Stimulated activated CD8-positive, alpha-beta memory T cell treated with anti-CD3 and anti-CD28 coated beads, Interleukin-4, amount 100 ng/mL, for 4 hours (primary cell): ENCODE results near the gene RND2.
"Not testable (repeated sequence)": the region's sequence is repeated elsewhere in the genome, so short reads cannot be mapped to it uniquely, and the experiment has no call there.

Source experiments
- DNase-seq, 2 donors: peaks; one replicate each; pipeline ENCODE4 v3.0.0-alpha.2; 2020; ENCODE audit warnings: low read depth in 2 of 2, low spot score in 1 of 2

Gene RND2, protein sequence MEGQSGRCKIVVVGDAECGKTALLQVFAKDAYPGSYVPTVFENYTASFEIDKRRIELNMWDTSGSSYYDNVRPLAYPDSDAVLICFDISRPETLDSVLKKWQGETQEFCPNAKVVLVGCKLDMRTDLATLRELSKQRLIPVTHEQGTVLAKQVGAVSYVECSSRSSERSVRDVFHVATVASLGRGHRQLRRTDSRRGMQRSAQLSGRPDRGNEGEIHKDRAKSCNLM

DNA sequence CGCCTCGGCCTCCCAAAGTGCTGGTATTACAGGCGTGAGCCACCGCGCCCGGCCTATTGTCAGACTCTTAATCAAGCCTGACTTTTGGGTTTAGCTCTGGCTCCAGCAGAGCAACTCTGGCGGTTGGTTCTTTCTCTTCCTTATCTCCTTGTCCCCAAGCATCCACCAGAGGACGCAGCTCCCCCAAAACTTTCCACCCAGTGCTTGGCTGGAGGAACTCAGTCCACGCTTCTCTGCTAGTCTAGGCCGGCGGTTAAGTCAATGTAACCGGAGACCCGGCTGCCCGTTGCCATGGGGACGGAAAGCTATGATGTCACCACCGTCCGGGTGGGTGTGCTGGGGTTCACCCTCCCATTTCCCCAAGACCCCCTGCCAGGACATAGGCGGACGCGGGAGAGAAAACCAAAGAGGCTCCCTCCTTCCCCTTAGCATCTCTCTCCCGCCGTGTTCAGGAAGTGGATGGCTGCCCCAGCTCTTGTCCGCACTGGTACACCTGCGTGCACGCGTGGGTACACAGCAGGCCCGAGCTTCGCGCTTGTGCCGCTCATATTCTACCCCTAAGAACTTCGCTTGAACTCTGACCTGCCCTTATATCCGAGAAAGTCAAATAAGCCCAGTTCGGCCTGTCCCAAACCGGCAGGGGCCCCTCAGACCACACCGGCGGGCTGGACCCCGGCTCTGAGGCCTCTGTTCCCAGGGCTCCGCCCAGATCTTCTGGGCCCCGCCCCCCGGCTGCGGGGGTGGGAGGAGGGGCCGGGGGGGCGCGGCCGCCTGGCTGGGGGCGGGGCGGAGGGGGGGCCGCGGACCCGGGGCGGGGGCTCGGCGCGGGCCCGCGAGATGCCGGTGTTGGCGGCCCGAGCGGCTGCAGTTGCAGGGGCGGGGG, at the start of gene RND2:
RND2 (plus strand) TSS at position 825 of the 883 bp plus-strand sequence. CDS start 117 bp downstream, outside the sequence.
- peak; percentile 62 to 70 for DNase-seq

- no peak for DNase-seq
Observed at GRCh38 chr17:42975265-42975664, 49.8 kb upstream of the RND2 start.

DNA sequence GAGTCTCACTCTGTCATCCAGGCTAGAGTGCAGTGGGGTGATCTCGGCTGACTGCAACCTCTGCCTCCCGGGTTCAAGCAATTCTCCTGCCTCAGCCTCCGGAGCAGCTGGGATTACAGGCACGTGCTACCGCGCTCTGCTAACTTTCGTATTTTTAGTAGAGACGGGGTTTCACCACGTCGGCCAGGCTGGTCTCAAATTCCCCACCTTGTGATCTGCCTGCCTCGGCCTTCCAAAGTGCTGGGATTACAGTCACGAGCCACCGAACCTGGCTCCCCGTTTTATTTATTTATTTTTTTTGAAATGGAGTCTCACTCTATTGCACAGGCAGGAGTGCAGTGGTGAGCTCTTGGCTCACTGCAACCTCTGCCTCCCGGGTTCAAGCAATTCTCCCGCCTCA, 49.3 kb upstream of the RND2 start:
- not testable (repeated sequence) for DNase-seq

DNA sequence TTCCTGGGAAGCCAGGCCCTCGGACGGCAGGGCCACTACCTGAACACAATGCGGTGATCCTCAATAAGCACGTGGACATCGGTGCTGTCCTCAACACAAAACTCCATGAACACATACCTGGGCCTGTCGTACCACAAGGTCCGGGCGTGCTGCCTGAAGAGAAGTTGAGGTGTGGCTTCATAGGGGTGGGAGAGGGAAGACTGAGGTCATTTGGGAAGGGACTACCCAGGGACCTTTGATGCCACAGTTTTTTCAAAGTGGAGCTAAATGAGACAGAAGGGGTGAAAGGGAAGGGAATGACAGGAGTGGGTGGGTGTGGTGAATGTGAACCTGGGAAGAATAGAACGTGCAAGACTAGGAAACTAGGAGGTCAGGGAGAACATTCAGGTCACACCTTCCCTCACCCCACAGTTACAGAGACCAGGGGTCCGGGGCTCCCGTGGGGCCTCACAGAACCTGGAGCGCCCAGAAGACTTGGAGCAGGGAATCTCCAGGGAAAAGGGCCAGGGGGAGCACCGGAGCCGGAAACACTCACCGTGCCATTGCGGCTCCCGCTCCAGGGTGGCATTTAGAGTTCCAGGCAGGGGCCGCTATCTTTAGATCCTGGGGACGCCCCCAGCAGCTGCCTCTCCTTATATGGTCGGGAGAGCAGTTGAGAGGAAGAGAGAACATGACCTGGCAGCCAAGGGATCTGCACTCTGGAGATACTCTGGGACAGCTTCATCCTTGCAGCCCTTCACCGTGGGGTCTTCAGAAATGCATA, 45.3 kb upstream of the RND2 start, which contains the start of gene PTGES3L:
PTGES3L (minus strand) TSS at position 570 of the 763 bp plus-strand sequence; CDS start at position 543, 27 bp downstream.
- DNase-seq = no peak

- peak; percentile 85 to 86 for DNase-seq
Observed at GRCh38 chr17:42980274-42980765, 44.7 kb upstream of the RND2 start, which contains the start of gene RUNDC1. Gene RUNDC1, plus strand, starts transcription at chr17:42980565. Its CDS starts 12 bp downstream, at chr17:42980577.

GRCh38 chr17:42980766-42981397, 44.1 kb upstream of the RND2 start:
- no peak for DNase-seq

DNA sequence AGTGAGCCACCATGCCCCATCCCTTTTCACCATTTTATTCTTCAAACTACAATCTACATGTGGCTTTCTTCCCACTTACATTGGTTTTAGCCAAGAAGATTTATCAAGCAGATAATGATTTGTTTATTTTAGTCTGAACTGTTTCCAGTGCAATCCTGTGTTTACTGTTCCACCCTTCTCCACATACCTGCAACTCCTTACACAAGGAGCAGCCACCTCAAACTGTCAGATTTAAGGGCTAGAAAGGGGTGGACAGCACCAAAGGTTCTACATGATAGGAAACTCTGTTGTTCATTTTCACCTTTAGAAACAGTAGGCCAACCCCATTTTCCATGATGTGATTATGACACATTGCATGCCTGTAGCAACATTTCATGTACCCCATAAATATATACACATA, 42.8 kb upstream of the RND2 start:
- DNase-seq = no peak

DNA sequence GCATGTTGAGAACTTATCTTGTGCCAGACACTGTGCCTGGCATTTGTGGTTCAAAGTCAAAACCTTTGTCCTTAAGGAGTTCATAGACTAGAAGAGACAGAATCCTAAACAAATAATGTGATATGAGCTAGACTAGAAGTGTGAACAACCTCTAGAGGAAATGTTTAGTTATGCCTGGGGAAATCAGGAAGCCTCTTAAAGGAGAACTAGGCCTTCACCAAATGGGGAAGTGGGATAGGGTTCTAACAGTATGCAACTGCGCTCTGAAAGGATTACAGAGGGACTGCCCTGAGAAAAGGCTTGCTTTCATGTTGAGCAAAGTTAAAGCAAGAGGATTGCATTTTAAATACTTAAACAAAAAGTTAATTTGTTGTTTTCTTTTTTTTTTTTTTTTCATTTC, 39.8 kb upstream of the RND2 start:
- DNase-seq = no peak

- DNase-seq = no peak
Observed at GRCh38 chr17:42989141-42989540, 35.9 kb upstream of the RND2 start.

DNA sequence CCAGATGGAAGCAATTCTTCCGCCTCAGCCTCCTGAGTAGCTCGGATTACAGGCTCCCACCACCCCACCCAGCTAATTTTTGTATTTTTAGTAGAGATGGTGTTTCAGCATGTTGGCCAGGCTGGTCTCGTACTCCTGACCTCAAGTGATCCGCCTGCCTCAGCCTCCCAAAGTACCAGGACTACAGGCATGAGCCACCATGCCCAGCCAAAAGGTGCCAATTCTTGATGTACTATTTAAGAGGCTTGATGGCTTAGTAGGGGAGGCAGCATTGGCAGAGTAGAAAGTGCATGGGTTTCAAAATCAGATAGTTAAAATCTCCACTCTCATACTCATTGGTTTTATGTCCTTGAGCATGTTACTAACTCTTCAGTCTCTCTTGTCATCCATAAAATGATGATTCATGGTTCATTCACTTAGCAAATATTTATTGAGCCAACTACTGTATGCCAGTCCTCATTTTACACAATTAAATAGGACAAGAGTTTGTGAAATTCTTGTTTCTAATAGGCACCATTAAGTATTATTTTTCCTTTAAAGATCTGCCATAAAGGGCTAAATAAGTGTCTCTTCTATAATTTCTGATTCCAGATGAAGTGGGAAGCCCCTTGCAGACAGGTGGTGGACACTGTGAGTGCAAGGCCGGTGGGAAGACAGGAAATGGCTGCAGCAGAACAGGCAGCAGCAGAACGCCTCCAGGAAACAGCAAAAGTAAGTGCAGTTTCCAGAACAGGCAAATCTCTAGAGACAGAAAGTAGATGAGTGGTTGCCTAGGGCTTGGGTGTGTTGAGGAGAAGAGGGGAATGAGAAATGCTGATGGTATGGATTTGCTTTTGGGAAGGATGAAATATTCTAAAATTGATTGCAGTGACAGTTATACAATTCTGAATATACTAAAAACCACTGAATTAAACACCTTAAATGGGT, 35.0 kb upstream of the RND2 start:
- no peak for DNase-seq

- no peak for DNase-seq
Observed at GRCh38 chr17:42991471-42991870, 33.6 kb upstream of the RND2 start.

DNA sequence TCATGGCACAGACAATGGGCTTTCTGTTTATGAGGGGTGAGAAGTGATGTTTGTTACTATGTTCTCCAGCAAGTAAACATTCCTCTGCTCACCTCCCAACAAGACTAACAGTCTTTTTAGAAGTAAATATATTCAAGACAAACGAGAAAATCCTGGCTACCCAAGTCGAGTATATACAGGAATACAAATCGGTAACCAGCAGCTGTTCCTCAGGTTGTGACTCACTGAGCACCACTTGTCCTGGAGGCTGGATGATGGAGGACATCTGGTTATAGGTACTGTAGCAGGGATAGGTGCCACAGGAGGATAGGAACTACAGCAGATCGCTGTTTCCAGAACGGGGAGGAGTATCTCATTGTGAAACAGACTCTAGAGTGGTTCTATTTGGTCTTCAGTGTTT, 32.2 kb upstream of the RND2 start:
- DNase-seq = no peak

DNA sequence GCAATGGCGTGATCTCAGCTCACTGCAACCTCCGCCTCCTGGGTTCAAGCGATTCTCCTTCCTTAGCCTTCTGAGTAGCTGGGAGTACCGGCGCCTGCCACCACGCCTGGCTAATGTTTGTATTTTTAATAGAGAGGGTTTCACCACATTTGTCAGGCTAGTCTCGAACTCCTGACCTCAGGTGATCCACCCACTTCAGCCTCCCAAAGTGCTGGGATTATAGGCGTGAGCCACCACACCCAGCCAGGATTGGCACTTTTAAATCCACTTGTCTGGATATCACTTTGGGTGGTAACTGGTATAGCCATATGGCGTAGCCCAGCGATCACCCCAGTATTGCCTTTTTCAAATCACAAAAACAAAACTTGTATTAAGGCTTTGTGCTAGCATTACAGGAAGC, 31.1 kb upstream of the RND2 start:
- DNase-seq = not testable (repeated sequence)

DNA sequence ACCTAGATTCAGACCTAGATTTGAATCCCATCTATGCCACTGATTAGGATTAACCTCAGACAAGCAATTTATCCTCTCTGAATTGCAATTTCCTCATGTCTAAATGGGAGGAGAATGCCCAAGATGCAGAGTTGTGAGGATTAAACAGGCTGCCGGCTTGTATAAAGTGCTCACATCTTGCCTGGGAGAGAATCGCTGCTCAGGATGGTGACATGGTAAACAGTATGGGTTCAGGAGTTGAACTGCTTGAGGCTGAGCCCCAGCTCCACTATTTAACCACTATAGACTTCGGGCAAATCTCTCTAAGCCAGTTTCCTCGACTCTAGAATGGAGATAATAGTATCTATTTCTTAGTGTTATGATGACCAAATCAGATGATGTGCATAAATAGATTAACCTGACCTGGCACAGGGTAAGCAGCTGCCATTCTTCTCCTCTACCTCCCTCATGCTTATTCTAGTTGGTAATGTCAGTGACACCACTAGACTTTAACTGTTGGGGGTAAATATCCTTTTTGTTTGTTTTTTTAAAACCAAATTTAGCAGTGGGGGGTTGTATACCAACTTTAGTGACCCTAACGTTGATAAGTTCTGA, 27.5 kb upstream of the RND2 start:
- DNase-seq = no peak

DNA sequence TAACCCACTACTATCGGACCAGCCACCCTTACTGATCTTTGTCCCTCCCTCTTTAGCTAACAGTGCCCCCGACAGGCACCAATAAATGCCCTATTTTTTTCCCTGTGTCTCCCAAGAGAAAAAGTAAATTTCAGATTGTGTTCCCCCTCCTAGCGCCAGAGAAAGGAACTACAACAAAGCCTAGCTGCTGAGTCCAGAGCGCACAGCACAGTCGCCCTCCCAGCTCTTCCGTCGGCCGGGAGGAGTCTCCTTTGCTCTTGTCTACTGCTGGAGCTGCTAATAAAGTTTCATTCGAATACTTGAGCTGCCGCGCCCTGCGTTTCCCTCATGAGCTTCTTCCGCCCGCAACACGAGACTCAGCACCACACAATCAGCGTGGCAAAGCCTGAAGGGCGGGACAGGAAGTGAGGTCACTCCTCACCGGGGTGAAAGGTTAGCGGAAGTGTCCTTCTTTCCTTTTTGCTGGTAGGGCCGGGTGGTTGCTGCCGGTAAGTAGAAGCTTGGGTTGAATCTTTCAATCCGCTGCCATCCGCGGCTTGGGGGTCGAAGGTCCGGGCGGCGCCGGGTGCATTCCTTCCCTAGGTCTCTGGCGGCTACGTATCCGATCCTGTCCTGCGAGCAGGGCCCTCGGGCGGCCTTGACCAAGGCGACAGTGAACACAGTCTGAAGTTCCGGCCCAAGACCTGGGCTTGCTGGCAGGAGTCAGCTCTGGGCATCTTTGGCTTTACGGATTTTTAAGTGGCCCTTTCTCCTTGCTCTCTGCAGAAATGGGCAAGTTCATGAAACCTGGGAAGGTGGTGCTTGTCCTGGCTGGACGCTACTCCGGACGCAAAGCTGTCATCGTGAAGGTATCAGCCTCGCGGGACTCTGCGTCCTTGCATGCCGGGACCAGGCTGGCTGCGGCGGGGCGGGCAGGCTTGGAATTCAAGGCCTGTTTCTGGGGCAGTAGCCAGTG, 26.8 kb upstream of the RND2 start, which contains the start of gene RPL27:
RPL27 (plus strand) TSS at position 436 of the 955 bp plus-strand sequence; CDS start at position 768, 332 bp downstream.
- peak; percentile 93 to 96 for DNase-seq

DNA sequence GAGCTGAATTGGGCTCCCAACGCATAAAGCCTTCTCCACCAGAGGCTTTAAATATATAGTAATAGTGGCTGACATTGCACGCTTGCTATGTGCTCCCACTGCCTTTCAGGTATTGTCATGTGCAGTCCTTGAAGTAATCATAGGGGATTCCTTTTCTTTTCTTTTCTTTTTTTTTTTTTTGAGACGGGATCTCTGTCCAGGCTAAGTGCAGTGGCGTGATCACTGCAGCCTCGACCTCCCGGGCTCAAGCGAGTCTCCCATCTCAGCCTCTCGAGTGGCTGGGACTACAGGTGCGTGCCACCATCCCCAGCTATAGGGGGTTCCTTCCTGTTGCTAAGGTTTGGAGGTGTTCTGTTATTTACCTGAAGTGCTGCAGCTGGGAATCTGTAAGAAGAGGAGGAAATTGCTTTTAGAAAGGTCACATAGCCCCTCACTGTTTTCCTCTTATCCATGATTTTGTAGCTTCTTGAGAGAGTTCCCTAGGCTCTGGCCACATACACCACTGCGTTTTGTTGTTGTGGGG, 26.0 kb upstream of the RND2 start:
- DNase-seq = no peak

DNA sequence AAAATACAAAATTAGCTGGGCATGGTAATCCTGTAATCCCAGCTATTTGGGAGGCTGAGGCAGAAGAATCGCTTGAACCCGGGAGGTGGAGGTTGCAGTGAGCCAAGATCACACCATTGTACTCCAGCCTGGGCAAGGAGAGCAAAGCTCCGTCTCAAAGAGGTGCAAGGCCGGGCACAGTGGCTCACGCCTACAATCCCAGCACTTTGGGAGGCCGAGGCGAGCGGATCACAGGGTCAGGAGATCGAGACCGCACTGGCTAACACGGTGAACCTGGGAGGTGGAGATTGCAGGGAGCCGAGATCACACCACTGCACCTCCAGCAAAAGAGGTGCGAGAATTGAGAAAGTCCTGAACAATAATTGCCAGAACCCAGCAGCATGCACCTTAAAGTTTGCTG, 24.1 kb upstream of the RND2 start:
- not testable (repeated sequence) for DNase-seq
